Measurements from ENCODE around the gene EIF2B2.

EIF2B2 gene

DNA sequence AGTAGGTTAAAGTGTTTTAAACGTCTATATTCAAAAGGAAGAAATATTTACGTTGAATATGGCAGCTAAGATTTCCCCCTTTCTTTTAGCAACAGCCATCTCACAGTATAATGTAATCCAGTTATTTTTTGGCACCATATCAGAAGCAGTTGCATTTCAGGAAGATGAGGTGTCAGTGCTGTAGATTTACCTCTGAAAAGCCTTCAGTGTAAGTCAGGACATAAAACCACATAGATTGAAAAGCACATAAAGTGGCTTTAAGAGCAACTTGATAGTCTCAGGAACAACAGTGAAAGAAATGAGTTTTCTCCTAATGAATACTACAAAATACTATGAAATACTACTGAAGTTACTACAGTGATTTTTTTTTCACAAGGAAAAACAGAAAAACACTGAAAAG lies 41.6 kb downstream of the EIF2B2 start:
- Histone ChIP-seq H3K36me3 (ENCODE audit: control insufficient read depth, insufficient read depth, low read length) (peaks cover 22% of the 10 kb centered on the region), H3K4me1 (ENCODE audit: control insufficient read depth, insufficient read depth, low read length, poor library complexity, severe bottlenecking) (no peaks in the 10 kb centered on the region), H3K9me3 (ENCODE audit: control insufficient read depth, low read length) (no peaks in the 10 kb centered on the region), H3K4me3 (ENCODE audit: extremely low read depth, insufficient read depth, low read length, poor library complexity, severe bottlenecking) (no peak overlapping the region), H3K27ac (ENCODE audit: low read depth, low read length, severe bottlenecking) (no peak overlapping the region)
- WGBS, 2 experiments (ENCODE audit: insufficient coverage in 2 of 2) = no CpG with 5 or more reads among the region's 2 CpGs

DNA sequence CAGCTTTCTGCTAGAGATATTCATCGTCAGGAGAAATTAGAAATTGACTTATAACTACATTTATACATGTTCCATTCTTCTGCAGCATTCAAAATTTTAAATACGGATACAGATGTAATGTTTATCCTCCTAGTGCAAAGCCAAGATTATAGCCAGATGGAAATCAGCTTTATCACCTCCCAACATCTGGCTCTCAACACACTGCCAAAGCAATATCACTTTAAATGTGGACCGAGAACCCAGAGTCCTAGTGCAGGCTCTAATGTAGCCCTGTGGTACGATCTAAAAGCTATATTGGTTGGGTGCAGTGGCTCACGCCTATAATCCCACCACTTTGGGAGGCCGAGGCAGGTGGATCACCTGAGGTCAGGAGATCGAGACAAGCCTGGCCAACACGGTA lies 42.0 kb downstream of the EIF2B2 start:
- no peaks in the 10 kb centered on the region for H3K4me1 ChIP-seq (ENCODE audit: control insufficient read depth, insufficient read depth, low read length, poor library complexity, severe bottlenecking)
- H3K36me3 ChIP-seq (ENCODE audit: control insufficient read depth, insufficient read depth, low read length) = peaks cover 26% of the 10 kb centered on the region
- 91 to 97% methylated on average over 5 to 6 of the region's 8 CpGs for WGBS, 2 experiments (ENCODE audit: insufficient coverage in 2 of 2)
- no peaks in the 10 kb centered on the region for H3K9me3 ChIP-seq (ENCODE audit: control insufficient read depth, low read length)
- H3K27ac ChIP-seq (ENCODE audit: low read depth, low read length, severe bottlenecking) = no peak overlapping the region
- H3K4me3 ChIP-seq (ENCODE audit: extremely low read depth, insufficient read depth, low read length, poor library complexity, severe bottlenecking) = no peak overlapping the region

DNA sequence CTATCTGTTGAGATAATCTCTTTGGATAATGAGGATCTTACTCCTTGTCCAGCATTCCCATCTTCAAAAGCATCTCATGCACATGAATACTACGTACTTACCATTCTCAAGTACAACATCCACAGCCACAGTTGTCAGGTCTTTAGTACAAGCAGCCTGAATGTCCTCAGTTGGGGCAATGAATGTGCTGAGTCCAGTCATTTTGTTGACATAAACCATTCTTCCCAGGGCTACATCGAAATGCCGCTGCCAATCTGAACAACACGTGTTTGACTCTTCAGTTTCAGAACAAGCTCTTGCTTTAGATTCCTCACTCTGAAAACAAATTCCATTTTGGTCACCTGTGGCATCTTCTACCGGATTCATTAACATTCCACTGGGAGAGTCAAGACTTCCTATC lies 43.6 kb downstream of the EIF2B2 start:
- H3K4me3 ChIP-seq (ENCODE audit: extremely low read depth, insufficient read depth, low read length, poor library complexity, severe bottlenecking) = no peak overlapping the region
- WGBS, 2 experiments (ENCODE audit: insufficient coverage in 2 of 2) = 87 to 98% methylated on average over 5 of the region's 5 CpGs

DNA sequence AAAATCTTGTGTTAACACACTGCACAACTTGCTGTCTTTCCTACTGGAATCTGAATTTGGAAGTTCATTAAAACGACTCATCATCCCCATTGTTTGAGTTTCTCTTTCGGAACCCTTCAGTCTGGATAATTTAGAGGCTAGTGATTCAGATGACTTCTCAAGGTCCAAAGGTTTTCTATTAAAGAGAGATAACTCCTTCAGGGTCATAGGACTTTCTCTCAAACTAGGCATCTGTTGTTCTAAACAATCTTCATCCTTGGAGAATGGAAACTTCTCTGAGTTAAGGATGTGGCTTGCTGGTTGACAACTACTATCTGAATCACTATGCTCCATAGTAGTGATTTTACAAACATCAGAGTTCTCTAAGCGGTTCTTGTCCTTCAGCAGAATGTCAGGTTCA lies 44.2 kb downstream of the EIF2B2 start:
- Histone ChIP-seq H3K4me1 (ENCODE audit: control insufficient read depth, insufficient read depth, low read length, poor library complexity, severe bottlenecking) (no peaks in the 10 kb centered on the region), H3K36me3 (ENCODE audit: control insufficient read depth, insufficient read depth, low read length) (peaks cover 22% of the 10 kb centered on the region), H3K4me3 (ENCODE audit: extremely low read depth, insufficient read depth, low read length, poor library complexity, severe bottlenecking) (no peak overlapping the region), H3K9me3 (ENCODE audit: control insufficient read depth, low read length) (no peaks in the 10 kb centered on the region), H3K27ac (ENCODE audit: low read depth, low read length, severe bottlenecking) (no peak overlapping the region)
- WGBS, 2 experiments (ENCODE audit: insufficient coverage in 2 of 2) = 100% methylated on average over 1 of the region's 3 CpGs

More for the DNA sequence above, 43.6 kb downstream of the EIF2B2 start:
- peaks cover 22% of the 10 kb centered on the region for H3K36me3 ChIP-seq (ENCODE audit: control insufficient read depth, insufficient read depth, low read length)
- no peaks in the 10 kb centered on the region for H3K9me3 ChIP-seq (ENCODE audit: control insufficient read depth, low read length)
- H3K4me1 ChIP-seq (ENCODE audit: control insufficient read depth, insufficient read depth, low read length, poor library complexity, severe bottlenecking) = no peaks in the 10 kb centered on the region
- no peak overlapping the region for H3K27ac ChIP-seq (ENCODE audit: low read depth, low read length, severe bottlenecking)

DNA sequence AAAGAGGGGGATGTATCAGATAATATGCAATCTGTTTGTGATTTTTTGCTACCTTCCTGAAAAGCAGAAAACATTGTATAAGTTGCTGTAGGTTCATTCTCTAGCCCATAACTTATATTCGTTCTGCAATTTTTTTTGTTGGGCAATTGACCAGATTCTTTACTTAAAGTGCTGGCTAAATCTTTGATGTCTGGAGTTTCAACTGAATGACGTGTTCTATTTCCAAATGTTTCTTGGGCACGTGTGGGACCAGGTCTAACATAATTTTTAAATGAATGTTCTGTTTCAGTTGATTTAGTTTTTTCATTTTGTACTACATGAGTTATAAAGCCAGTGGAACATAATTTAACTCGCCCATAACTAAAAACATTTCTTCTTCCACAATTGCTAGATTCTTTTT lies 44.8 kb downstream of the EIF2B2 start:
- no peaks in the 10 kb centered on the region for H3K9me3 ChIP-seq (ENCODE audit: control insufficient read depth, low read length)
- H3K27ac ChIP-seq (ENCODE audit: low read depth, low read length, severe bottlenecking) = no peak overlapping the region
- no peak overlapping the region for H3K4me3 ChIP-seq (ENCODE audit: extremely low read depth, insufficient read depth, low read length, poor library complexity, severe bottlenecking)
- WGBS, 2 experiments (ENCODE audit: insufficient coverage in 2 of 2) = 93% methylated on average over 3 of the region's 4 CpGs; no CpG with 5 or more reads in 1 of the 2 experiments
- peaks cover 22% of the 10 kb centered on the region for H3K36me3 ChIP-seq (ENCODE audit: control insufficient read depth, insufficient read depth, low read length)
- H3K4me1 ChIP-seq (ENCODE audit: control insufficient read depth, insufficient read depth, low read length, poor library complexity, severe bottlenecking) = no peaks in the 10 kb centered on the region

DNA sequence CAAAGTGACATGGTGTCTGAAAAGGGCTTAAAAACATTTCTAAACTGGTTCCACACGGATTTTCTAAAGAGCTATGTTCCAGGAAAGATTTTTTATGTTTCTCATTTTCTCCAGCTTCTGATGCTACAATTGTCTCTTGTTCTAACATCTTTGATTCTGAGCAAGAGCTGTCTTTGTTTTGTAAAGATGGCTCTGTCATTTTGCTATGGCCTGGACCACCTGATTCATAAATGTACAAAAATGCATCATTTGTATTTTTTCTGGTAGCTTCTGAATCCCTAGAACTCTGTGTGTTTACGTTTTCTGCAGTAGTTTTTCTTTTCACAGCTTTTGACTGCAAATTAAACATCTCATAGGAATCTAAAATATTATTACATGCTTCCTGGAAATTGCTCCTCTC lies 45.4 kb downstream of the EIF2B2 start:
- Histone ChIP-seq H3K36me3 (ENCODE audit: control insufficient read depth, insufficient read depth, low read length) (peaks cover 17% of the 10 kb centered on the region), H3K27ac (ENCODE audit: low read depth, low read length, severe bottlenecking) (no peak overlapping the region), H3K4me1 (ENCODE audit: control insufficient read depth, insufficient read depth, low read length, poor library complexity, severe bottlenecking) (no peaks in the 10 kb centered on the region), H3K9me3 (ENCODE audit: control insufficient read depth, low read length) (no peaks in the 10 kb centered on the region), H3K4me3 (ENCODE audit: extremely low read depth, insufficient read depth, low read length, poor library complexity, severe bottlenecking) (no peak overlapping the region)
- WGBS, 2 experiments (ENCODE audit: insufficient coverage in 2 of 2) = 100% methylated on average over 1 of the region's 2 CpGs; no CpG with 5 or more reads in 1 of the 2 experiments

DNA sequence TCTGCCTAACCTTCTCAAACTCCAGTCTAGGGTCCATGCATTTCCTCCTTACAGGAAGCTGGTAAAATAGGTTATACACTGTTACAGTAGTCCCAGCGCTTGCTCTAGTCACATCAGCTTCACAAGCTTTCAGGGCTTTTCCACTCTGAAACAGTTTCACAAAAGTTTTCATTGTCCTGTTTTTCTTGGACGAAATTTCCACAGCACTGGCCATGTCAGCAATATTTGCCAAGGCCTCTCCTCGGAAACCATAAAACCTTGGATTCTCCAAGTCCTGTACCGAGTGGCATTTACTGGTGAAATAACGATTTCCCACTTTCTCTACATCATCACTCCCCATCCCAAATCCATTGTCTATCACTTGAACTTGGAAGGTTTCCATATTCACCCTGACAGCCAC lies 46.4 kb downstream of the EIF2B2 start:
- WGBS, 2 experiments (ENCODE audit: insufficient coverage in 2 of 2) = 93 to 97% methylated on average over 5 of the region's 5 CpGs

DNA sequence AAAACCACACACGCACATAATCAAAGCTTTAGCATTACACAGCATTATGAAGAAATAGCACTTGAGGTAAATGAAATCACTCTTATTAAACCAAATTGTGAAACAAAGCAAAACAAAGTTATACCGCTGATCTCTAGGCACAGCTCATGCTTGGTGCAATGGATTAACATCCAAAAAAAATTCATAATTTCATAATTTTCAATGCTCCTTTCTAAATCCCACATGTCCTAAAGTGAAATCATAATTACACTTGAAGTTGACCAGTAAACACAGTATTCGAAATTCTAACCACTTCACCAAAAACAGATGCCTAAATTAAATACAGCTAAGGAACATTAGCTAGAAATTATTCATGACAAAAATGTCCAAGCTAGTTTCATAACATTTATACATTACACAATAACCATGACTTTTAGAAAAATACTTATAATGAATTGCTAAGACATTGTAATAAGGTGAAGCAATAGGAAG lies 47.0 kb downstream of the EIF2B2 start:
- no peak overlapping the region for H3K27ac ChIP-seq (ENCODE audit: low read depth, low read length, severe bottlenecking)
- H3K4me3 ChIP-seq (ENCODE audit: extremely low read depth, insufficient read depth, low read length, poor library complexity, severe bottlenecking) = no peak overlapping the region
- H3K9me3 ChIP-seq (ENCODE audit: control insufficient read depth, low read length) = no peaks in the 10 kb centered on the region
- H3K36me3 ChIP-seq (ENCODE audit: control insufficient read depth, insufficient read depth, low read length) = peaks cover 13% of the 10 kb centered on the region
- WGBS, 2 experiments (ENCODE audit: insufficient coverage in 2 of 2) = 87 to 90% methylated on average over 2 to 3 of the region's 3 CpGs
- no peaks in the 10 kb centered on the region for H3K4me1 ChIP-seq (ENCODE audit: control insufficient read depth, insufficient read depth, low read length, poor library complexity, severe bottlenecking)

More for the DNA sequence above, 46.4 kb downstream of the EIF2B2 start:
- Histone ChIP-seq H3K36me3 (ENCODE audit: control insufficient read depth, insufficient read depth, low read length) (peaks cover 13% of the 10 kb centered on the region), H3K9me3 (ENCODE audit: control insufficient read depth, low read length) (no peaks in the 10 kb centered on the region), H3K4me1 (ENCODE audit: control insufficient read depth, insufficient read depth, low read length, poor library complexity, severe bottlenecking) (no peaks in the 10 kb centered on the region), H3K4me3 (ENCODE audit: extremely low read depth, insufficient read depth, low read length, poor library complexity, severe bottlenecking) (no peak overlapping the region), H3K27ac (ENCODE audit: low read depth, low read length, severe bottlenecking) (no peak overlapping the region)

DNA sequence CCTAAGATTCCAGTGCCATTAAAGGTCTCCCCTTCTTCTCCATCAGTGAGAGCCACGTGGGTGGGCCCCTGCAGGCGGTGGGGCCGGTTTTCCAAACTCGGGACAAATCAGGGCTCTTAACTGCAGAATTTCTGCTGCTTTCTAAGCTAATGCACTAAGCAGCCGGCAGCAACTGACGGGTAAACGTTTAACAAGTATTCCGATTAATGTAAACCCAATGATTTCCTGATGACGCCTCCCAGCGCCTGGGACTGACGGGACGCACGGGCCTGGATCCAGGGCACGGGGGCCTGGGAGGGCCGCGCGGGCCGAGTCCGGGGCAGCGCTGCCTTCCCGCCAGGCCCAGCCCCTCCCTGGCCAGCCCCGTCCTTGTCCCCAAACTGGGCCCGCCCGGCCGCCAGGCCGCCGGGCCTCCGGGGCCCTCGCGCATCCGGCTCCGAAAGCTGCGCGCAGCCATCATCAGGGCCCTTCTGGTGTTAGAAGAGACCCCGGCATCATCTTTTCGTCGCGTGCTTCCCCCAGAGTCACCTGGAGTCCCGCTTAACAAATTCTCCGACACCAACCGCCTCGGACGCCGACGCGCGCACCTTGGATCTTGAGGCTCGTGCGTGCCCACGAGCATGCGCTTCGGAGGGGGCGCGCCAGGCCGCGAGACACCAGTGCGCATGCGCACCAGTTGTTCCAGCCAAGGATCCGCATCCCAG lies 48.3 kb downstream of the EIF2B2 start, which contains the start of gene MLH3:
MLH3 (minus strand) TSS at position 616 of the 704 bp plus-strand sequence. CDS start 1,812 bp downstream, outside the sequence.
- no peaks in the 10 kb centered on the region for H3K9me3 ChIP-seq (ENCODE audit: control insufficient read depth, low read length)
- H3K4me1 ChIP-seq (ENCODE audit: control insufficient read depth, insufficient read depth, low read length, poor library complexity, severe bottlenecking) = no peaks in the 10 kb centered on the region
- peak within 1 kb of the TSS; percentile 51 for H3K4me3 ChIP-seq (ENCODE audit: extremely low read depth, insufficient read depth, low read length, poor library complexity, severe bottlenecking)
- 6 to 8% methylated on average over 42 to 56 of the region's 59 CpGs for WGBS, 2 experiments (ENCODE audit: insufficient coverage in 2 of 2)
- peak within 1 kb of the TSS; percentile 50 for H3K27ac ChIP-seq (ENCODE audit: low read depth, low read length, severe bottlenecking)
- peaks cover 13% of the 10 kb centered on the region for H3K36me3 ChIP-seq (ENCODE audit: control insufficient read depth, insufficient read depth, low read length)

DNA sequence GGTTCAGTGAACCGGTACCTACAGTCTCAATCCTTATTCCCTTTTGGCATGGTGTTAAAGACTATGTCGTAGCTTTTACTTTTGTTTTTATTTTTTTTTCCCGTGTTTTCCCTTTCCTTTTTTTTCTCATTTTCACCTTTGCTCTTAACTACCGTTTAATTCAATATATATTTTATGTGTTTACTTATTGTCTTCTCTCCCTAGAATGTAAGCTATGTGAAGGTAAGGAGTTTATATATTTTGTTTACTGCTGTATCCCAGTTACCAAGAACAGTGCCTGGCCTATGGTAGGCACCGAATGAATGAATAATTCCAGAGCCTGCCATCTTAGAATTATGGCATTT lies 48.8 kb downstream of the EIF2B2 start:
- WGBS, 2 experiments (ENCODE audit: insufficient coverage in 2 of 2) = 0 to 83% methylated on average over 1 of the region's 5 CpGs
- H3K27ac ChIP-seq (ENCODE audit: low read depth, low read length, severe bottlenecking) = no peak overlapping the region
- no peaks in the 10 kb centered on the region for H3K4me1 ChIP-seq (ENCODE audit: control insufficient read depth, insufficient read depth, low read length, poor library complexity, severe bottlenecking)
- peaks cover 13% of the 10 kb centered on the region for H3K36me3 ChIP-seq (ENCODE audit: control insufficient read depth, insufficient read depth, low read length)
- peak overlapping the region; percentile 51 for H3K4me3 ChIP-seq (ENCODE audit: extremely low read depth, insufficient read depth, low read length, poor library complexity, severe bottlenecking)
- no peaks in the 10 kb centered on the region for H3K9me3 ChIP-seq (ENCODE audit: control insufficient read depth, low read length)
